OCI-LY3 (cell line): Measurements from ENCODE around the gene CPZ.

Experiments
- H2AFZ ChIP-seq: fragments of 200-600, 300-600 bp; shearing (Covaris generic); 2 replicates; pipeline ENCODE4 v1.6.0; 2014; ENCODE audit warnings: antibody characterized with exemption, low read depth, low read length
- H3K27ac ChIP-seq: fragments of 200-600, 300-600 bp; sonication (generic); 2 replicates; pipeline ENCODE4 v1.5.1; 2014; ENCODE audit warnings: mild to moderate bottlenecking, low read length, moderate library complexity, mixed read lengths
- H3K27me3 ChIP-seq: fragments of 200-600, 300-600 bp; sonication (generic); 2 replicates; pipeline ENCODE4 v1.6.1; 2014; ENCODE audit warnings: low read depth, low read length, mixed read lengths
- H3K36me3 ChIP-seq: fragments of 200-600, 300-600 bp; sonication (generic); replicated peaks from 2 replicates; pipeline ENCODE3; 2014; ENCODE audit warnings: low read depth, low read length, mixed read lengths
- H3K4me1 ChIP-seq: fragments of 300-600, 200-600 bp; sonication (generic); 2 replicates; pipeline ENCODE4 v1.6.1; 2014; ENCODE audit warnings: low read length, mixed read lengths
- H3K4me2 ChIP-seq: fragments of 200-600, 300-600 bp; sonication (generic); 2 replicates; pipeline ENCODE4 v1.6.1; 2014; ENCODE audit warnings: low read length, mixed read lengths
- H3K4me3 ChIP-seq: fragments of 300-600, 200-600 bp; sonication (generic); 2 replicates; pipeline ENCODE4 v1.5.1; 2014; ENCODE audit warnings: antibody characterized with exemption, mild to moderate bottlenecking, low read length, moderate library complexity
- H3K79me2 ChIP-seq: fragments of 300-600, 200-600 bp; shearing (Covaris generic); 2 replicates; pipeline ENCODE4 v1.6.1; 2014; ENCODE audit warnings: mild to moderate bottlenecking, low read length, mixed read lengths
- H3K9ac ChIP-seq: fragments of 300-600, 200-600 bp; shearing (Covaris generic); 2 replicates; pipeline ENCODE4 v1.6.0; 2014; ENCODE audit warnings: mild to moderate bottlenecking, low read length, moderate library complexity
- H3K9me3 ChIP-seq: fragments of 200-600, 300-600 bp; shearing (Covaris generic); 2 replicates; pipeline ENCODE4 v1.6.1; 2014; ENCODE audit warnings: low read length, mixed read lengths; ENCODE audit not compliant: insufficient read depth
- H4K20me1 ChIP-seq: fragments of 200-600, 300-600 bp; sonication (generic); 2 replicates; pipeline ENCODE4 v1.6.1; 2016; ENCODE audit warnings: low read length, mixed read lengths; ENCODE audit not compliant: insufficient read depth
- CTCF ChIP-seq: fragments of 200-600, 300-600 bp; sonication (generic); IDR thresholded peaks from 2 replicates; pipeline ENCODE4 v1.5.1; 2014; ENCODE audit warnings: antibody characterized with exemption, low read length, low read depth
- EZH2phosphoT487 ChIP-seq: fragments of 200-600 bp; shearing (Covaris generic); IDR thresholded peaks from 2 replicates; pipeline ENCODE4 v1.6.1; 2018; ENCODE audit warnings: antibody characterized with exemption, mixed run types, low read depth

CPZ gene

GRCh38 chr4:8591626-8592365 lies 769 bp upstream of the CPZ start:
- H3K36me3 ChIP-seq, result no peaks in the 10 kb centered on the region
- no peaks in the 10 kb centered on the region for H4K20me1 ChIP-seq
- TF ChIP-seq EZH2phosphoT487, result no peak
- TF ChIP-seq CTCF, result no peak
- no peak overlapping the region for H3K27ac ChIP-seq
- no peak overlapping the region for H3K9ac ChIP-seq
- no peaks in the 10 kb centered on the region; the same call in 1 of the 2 replicates for H3K27me3 ChIP-seq
- no peak overlapping the region for H2AFZ ChIP-seq
- no peaks in the 10 kb centered on the region for H3K79me2 ChIP-seq
- no peaks in the 10 kb centered on the region for H3K4me1 ChIP-seq
- no peaks in the 10 kb centered on the region for H3K9me3 ChIP-seq
- H3K4me2 ChIP-seq, result no peak overlapping the region
- no peak overlapping the region for H3K4me3 ChIP-seq

- no peak overlapping the region for H3K27ac ChIP-seq
- H3K79me2 ChIP-seq, result no peaks in the 10 kb centered on the region
- no peaks in the 10 kb centered on the region for H3K9me3 ChIP-seq
- H3K4me2 ChIP-seq, result no peak overlapping the region
- H4K20me1 ChIP-seq, result no peaks in the 10 kb centered on the region
- no peaks in the 10 kb centered on the region; the same call in 1 of the 2 replicates for H3K27me3 ChIP-seq
- no peak overlapping the region for H3K9ac ChIP-seq
- H3K4me3 ChIP-seq, result no peak overlapping the region
- H3K4me1 ChIP-seq, result no peaks in the 10 kb centered on the region
- H2AFZ ChIP-seq, result no peak overlapping the region
- no peaks in the 10 kb centered on the region for H3K36me3 ChIP-seq
- no peak for TF ChIP-seq EZH2phosphoT487
- no peak for TF ChIP-seq CTCF
These were observed 915 bp downstream of the CPZ start for GRCh38 chr4:8593264-8594096.

GRCh38 chr4:8594097-8595038 lies 1.8 kb downstream of the CPZ start:
- no peak overlapping the region for H3K4me3 ChIP-seq

More at GRCh38 chr4:8594097-8595038, 1.8 kb downstream of the CPZ start:
- H3K9me3 ChIP-seq, result no peaks in the 10 kb centered on the region
- H3K4me1 ChIP-seq, result no peaks in the 10 kb centered on the region
- peak; percentile 73 for TF ChIP-seq CTCF
- no peak for TF ChIP-seq EZH2phosphoT487
- no peak overlapping the region for H2AFZ ChIP-seq
- no peak overlapping the region for H3K4me2 ChIP-seq
- H3K36me3 ChIP-seq, result no peaks in the 10 kb centered on the region
- H3K27ac ChIP-seq, result no peak overlapping the region
- no peak overlapping the region for H3K9ac ChIP-seq
- H4K20me1 ChIP-seq, result no peaks in the 10 kb centered on the region
- no peaks in the 10 kb centered on the region for H3K79me2 ChIP-seq
- H3K27me3 ChIP-seq, result no peaks in the 10 kb centered on the region
